ENCODE measurements around the gene NEU2.

The NEU2 gene

GRCh38 chr2:233076749-233077148 is 44.3 kb downstream of the NEU2 start:
- peak; percentile 74 for DNase-seq (ENCODE audit: low read depth)
- TF ChIP-seq, protein P1, sequence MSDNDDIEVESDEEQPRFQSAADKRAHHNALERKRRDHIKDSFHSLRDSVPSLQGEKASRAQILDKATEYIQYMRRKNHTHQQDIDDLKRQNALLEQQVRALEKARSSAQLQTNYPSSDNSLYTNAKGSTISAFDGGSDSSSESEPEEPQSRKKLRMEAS (IDR thresholded peaks at IDR 0.05; ENCODE audit: low read depth, low read length): peak; percentile 87
- TF ChIP-seq POLR2A (IDR thresholded peaks at IDR 0.05; ENCODE audit: extremely low read depth, insufficient read length): no peak
- TF ChIP-seq CTCF (IDR thresholded peaks at IDR 0.05; ENCODE audit: low read depth, low read length): no peak
- no peak for TF ChIP-seq MYC (IDR thresholded peaks at IDR 0.05; ENCODE audit: low read depth, low read length)
- H3K4me3 ChIP-seq (ENCODE audit: low read depth, low read length): peak overlapping the region; percentile 14

- TF ChIP-seq MYC (IDR thresholded peaks at IDR 0.05; ENCODE audit: low read depth, low read length): no peak
- TF ChIP-seq, protein P1 (IDR thresholded peaks at IDR 0.05; ENCODE audit: low read depth, low read length): no peak
- TF ChIP-seq CTCF (IDR thresholded peaks at IDR 0.05; ENCODE audit: low read depth, low read length): no peak
- no peak for TF ChIP-seq POLR2A (IDR thresholded peaks at IDR 0.05; ENCODE audit: extremely low read depth, insufficient read length)
- DNase-seq (ENCODE audit: low read depth): no peak
- no peak overlapping the region for H3K4me3 ChIP-seq (ENCODE audit: low read depth, low read length)
These were observed 47.0 kb downstream of the NEU2 start for GRCh38 chr2:233079473-233079877.

- no peak for DNase-seq (ENCODE audit: low read depth)
- H3K4me3 ChIP-seq (ENCODE audit: low read depth, low read length): no peak overlapping the region
- TF ChIP-seq, protein P1 (IDR thresholded peaks at IDR 0.05; ENCODE audit: low read depth, low read length): peak; percentile 47; the same call in 1 of the 2 replicates
- TF ChIP-seq MYC (IDR thresholded peaks at IDR 0.05; ENCODE audit: low read depth, low read length): no peak
These were observed 47.7 kb downstream of the NEU2 start for GRCh38 chr2:233079953-233080835.

DNA sequence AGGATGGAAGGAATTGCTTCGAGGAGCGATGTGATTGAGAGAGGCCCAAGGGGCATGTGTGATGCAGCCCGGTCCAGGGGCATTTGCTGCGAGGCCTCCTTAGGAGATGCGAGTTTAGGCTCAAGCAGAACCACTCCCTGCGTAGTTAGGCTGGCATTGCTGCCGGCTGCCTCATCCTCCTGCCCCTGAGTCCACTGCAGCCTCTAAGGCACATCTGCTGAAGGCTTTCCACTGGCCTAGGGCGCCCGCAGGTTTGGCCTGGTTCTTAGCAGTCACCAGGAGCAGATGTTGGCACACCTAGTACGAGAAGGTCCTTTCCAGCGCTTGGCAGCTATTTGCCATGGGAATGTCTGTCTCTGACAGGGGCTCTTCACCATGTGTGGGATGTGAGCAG is 48.4 kb downstream of the NEU2 start:
- no peak for DNase-seq (ENCODE audit: low read depth)
- no peak overlapping the region for H3K4me3 ChIP-seq (ENCODE audit: low read depth, low read length)
- TF ChIP-seq POLR2A (IDR thresholded peaks at IDR 0.05; ENCODE audit: extremely low read depth, insufficient read length) (no peak), MYC (IDR thresholded peaks at IDR 0.05; ENCODE audit: low read depth, low read length) (no peak), CTCF (IDR thresholded peaks at IDR 0.05; ENCODE audit: low read depth, low read length) (no peak)
- TF ChIP-seq, protein P1 (IDR thresholded peaks at IDR 0.05; ENCODE audit: low read depth, low read length): no peak

DNA sequence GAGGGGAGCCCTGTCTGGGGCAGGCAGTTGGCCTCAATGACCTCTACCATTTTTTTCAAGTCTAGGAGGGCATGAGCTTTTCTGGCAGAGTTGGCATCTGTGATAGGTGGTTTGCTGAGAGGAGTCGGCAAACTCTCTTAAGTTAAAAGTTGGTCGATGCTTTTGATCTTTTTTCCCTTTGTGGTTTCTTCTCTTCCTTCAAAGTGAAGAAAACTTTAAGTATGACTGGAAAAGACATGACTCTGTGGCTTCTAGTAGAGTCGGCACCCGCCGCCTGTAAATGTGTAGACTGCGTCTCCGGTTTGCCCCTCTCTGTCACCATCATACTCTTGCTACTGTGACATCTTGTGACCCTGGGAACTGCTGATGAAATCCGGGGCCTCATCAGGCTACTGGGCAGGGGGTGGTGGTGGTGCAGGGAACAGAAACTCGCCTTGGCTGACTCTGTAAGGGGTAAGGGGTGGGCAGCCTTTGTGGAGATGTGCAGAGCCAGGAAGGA is 48.8 kb downstream of the NEU2 start:
- TF ChIP-seq MYC (IDR thresholded peaks at IDR 0.05; ENCODE audit: low read depth, low read length) (no peak), CTCF (IDR thresholded peaks at IDR 0.05; ENCODE audit: low read depth, low read length) (no peak), POLR2A (IDR thresholded peaks at IDR 0.05; ENCODE audit: extremely low read depth, insufficient read length) (no peak)
- TF ChIP-seq, protein P1 (IDR thresholded peaks at IDR 0.05; ENCODE audit: low read depth, low read length): no peak
- peak; percentile 60 for DNase-seq (ENCODE audit: low read depth)
- H3K4me3 ChIP-seq (ENCODE audit: low read depth, low read length): no peak overlapping the region

GRCh38 chr2:233081731-233082221 is 49.3 kb downstream of the NEU2 start:
- no peak for DNase-seq (ENCODE audit: low read depth)
- H3K4me3 ChIP-seq (ENCODE audit: low read depth, low read length): no peak overlapping the region
- TF ChIP-seq MYC (IDR thresholded peaks at IDR 0.05; ENCODE audit: low read depth, low read length) (no peak), POLR2A (IDR thresholded peaks at IDR 0.05; ENCODE audit: extremely low read depth, insufficient read length) (peak; percentile 11)

Measured in NB4 (cell line).